HUES6 (cell line): ENCODE results near the gene DTL.

ENCODE experiments used
- H3K27ac ChIP-seq: 2 replicates; pipeline ENCODE4 v1.7.0; 2013; ENCODE audit warnings: low read depth, mild to moderate bottlenecking, low read length, inconsistent platforms
- H3K27me3 ChIP-seq: 2 replicates; pipeline ENCODE4 v1.6.1; 2013; ENCODE audit warnings: low read length; ENCODE audit not compliant: control insufficient read depth, insufficient read depth
- H3K36me3 ChIP-seq: 2 replicates; pipeline ENCODE4 v1.6.1; 2013; ENCODE audit warnings: low read length; ENCODE audit not compliant: control insufficient read depth, insufficient read depth
- H3K4me1 ChIP-seq: 2 replicates; pipeline ENCODE4 v1.6.1; 2013; ENCODE audit warnings: low read length; ENCODE audit not compliant: control insufficient read depth, insufficient read depth
- H3K4me3 ChIP-seq: 2 replicates; pipeline ENCODE4 v1.5.1; 2013; ENCODE audit warnings: low read depth, low read length
- H3K9ac ChIP-seq: one replicate; pipeline ENCODE4 v1.6.1; 2013; ENCODE audit warnings: mild to moderate bottlenecking, low read length
- H3K9me3 ChIP-seq: 2 replicates; pipeline ENCODE4 v1.6.1; 2013; ENCODE audit warnings: low read depth, low read length; ENCODE audit not compliant: control insufficient read depth, insufficient read depth

The DTL gene

GRCh38 chr1:212152869-212153268, 117.3 kb downstream of the DTL start:
- no peaks in the 10 kb centered on the region for H3K27me3 ChIP-seq
- no peak overlapping the region for H3K27ac ChIP-seq
- H3K4me1 ChIP-seq = no peaks in the 10 kb centered on the region
- no peaks in the 10 kb centered on the region for H3K9me3 ChIP-seq
- H3K9ac ChIP-seq = no peak overlapping the region
- H3K4me3 ChIP-seq = no peak overlapping the region
- no peaks in the 10 kb centered on the region for H3K36me3 ChIP-seq

- Histone ChIP-seq H3K4me3 (no peak overlapping the region), H3K27me3 (no peaks in the 10 kb centered on the region), H3K9me3 (no peaks in the 10 kb centered on the region), H3K36me3 (no peaks in the 10 kb centered on the region), H3K27ac (no peak overlapping the region), H3K4me1 (no peaks in the 10 kb centered on the region), H3K9ac (no peak overlapping the region)
Observed at GRCh38 chr1:212153635-212154034, 118.1 kb downstream of the DTL start.
